Adrenal gland (tissue), 12 donors: ENCODE data around the gene LDB2. TPM values are rescaled to one million over a fixed set of nuclear protein-coding genes. Genes with fewer than 3 reads are reported as not detected.

Experiments
- DNase-seq, 7 donors: peaks; one replicate each; pipeline ENCODE4 v3.0.0-alpha.2; 2019 to 2020
- H3K27ac ChIP-seq, 5 donors: fragments of 200-600 bp; sonication (generic) in 4 of 5; 1 replicate in 3 of 5; 2 replicates in 2 of 5; pipeline versions ENCODE4 v1.5.1 to v1.8.0; 2016 to 2020; ENCODE audit warnings: mild to moderate bottlenecking in 1 of 5
- H3K27me3 ChIP-seq: fragments of 200-600 bp; 2 replicates; pipeline ENCODE4 v1.8.0; 2021
- H3K36me3 ChIP-seq, 2 donors: fragments of 200-600 bp; replicated peaks in 1 of 2; 1 replicate in 1 of 2; 2 replicates in 1 of 2; pipeline versions ENCODE4 v1.5.1 to v1.8.0; 2018 to 2022
- H3K4me1 ChIP-seq, 2 donors: fragments of 200-600 bp; replicated peaks in 1 of 2; 1 replicate in 1 of 2; 2 replicates in 1 of 2; pipeline versions ENCODE4 v1.5.1 to v1.8.0; 2018 to 2021
- H3K4me3 ChIP-seq, 4 donors: fragments of 200-600 bp; sonication (generic) in 3 of 4; one replicate each; pipeline ENCODE4 v1.5.1; 2016 to 2018
- H3K9me3 ChIP-seq, 3 donors: fragments of 200-600 bp; sonication (generic) in 1 of 3; replicated peaks in 1 of 3; 1 replicate in 2 of 3; 2 replicates in 1 of 3; pipeline versions ENCODE4 v1.5.1 to v1.8.0; 2016 to 2021
- POLR2A ChIP-seq, 2 donors: fragments of 450-650 bp; IDR thresholded peaks; one replicate each; pipeline ENCODE4 v1.6.1; 2017; ENCODE audit warnings: antibody characterized with exemption in 2 of 2, mild to moderate bottlenecking in 2 of 2, moderate library complexity in 1 of 2
- WGBS, 4 donors: extraction: QIAGEN DNeasy Blood & Tissue Kit in 2 of 4; methylation state at CpG; one replicate each; pipeline versions ENCODE4 v1.1.5 to v1.1.7; 2013 to 2017; 5-methylcytosine and 5-hydroxymethylcytosine counted together
- intact Hi-C, 2 donors: fragments of 100-400 bp; cut with DNase I; formaldehyde crosslinking; loops; one replicate each; pipeline versions ENCODE4 v1.14.1 to v1.15.0; 2022 to 2023
- polyA plus RNA-seq, 3 donors: library from polyadenylated mRNA; stranded (reverse); fragments of 200-250 nt in 2 of 3; fragments of 350-450 nt in 1 of 3; fragmentation: Illumina TruSeq in 1 of 3; extraction: RNeasy Lipid Tissue Mini Kit (QIAGEN cat#74804) in 1 of 3; gene quantifications; one replicate each; pipeline ENCODE4 v1.2.3, GENCODE V29; 2013 to 2014
- total RNA-seq, 9 donors: library from RNA; depleted of rRNA in 4 of 9; stranded (reverse); fragments of >200 nt in 4 of 9; fragments of 120-200 nt in 1 of 9; fragmentation: NEBNext Ultra II Directional in 1 of 9; extraction: Animal tissue kit (Norgen Biotek cat#: 25700) in 1 of 9; gene quantifications; one replicate each; pipeline versions ENCODE4 v1.1.0 to v1.2.4, GENCODE V29; 2013 to 2023
- TF ChIP-seq, protein P1 (sequence below), 6 experiments: fragments of 450-650 bp in 4 of 6; fragments of 200-600 bp in 2 of 6; sonication (generic) in 1 of 6; IDR thresholded peaks; 1 replicate in 5 of 6; 2 replicates in 1 of 6; pipeline versions ENCODE4 v1.5.1 to v1.8.0; 2016 to 2021; ENCODE audit warnings: antibody characterized with exemption in 6 of 6, mild to moderate bottlenecking in 2 of 6, moderate library complexity in 1 of 6
- donor health status: healthy with polysubstance abuse.
- donor health status: Bipolar disorder and iron deficiency.
- donor health status: DM: yes; HTN: yes; CAD: no.
- donor health status: DM: no; HTN: no; CAD: no.
- donor health status: DM: no; HTN: no; CAD: no.
- donor health status: DM: yes; HTN: yes; CAD: no.

LDB2 gene
- total and polyA plus RNA-seq, 12 donors = 17.1 to 51.1 (median 27.0) TPM

DNA sequence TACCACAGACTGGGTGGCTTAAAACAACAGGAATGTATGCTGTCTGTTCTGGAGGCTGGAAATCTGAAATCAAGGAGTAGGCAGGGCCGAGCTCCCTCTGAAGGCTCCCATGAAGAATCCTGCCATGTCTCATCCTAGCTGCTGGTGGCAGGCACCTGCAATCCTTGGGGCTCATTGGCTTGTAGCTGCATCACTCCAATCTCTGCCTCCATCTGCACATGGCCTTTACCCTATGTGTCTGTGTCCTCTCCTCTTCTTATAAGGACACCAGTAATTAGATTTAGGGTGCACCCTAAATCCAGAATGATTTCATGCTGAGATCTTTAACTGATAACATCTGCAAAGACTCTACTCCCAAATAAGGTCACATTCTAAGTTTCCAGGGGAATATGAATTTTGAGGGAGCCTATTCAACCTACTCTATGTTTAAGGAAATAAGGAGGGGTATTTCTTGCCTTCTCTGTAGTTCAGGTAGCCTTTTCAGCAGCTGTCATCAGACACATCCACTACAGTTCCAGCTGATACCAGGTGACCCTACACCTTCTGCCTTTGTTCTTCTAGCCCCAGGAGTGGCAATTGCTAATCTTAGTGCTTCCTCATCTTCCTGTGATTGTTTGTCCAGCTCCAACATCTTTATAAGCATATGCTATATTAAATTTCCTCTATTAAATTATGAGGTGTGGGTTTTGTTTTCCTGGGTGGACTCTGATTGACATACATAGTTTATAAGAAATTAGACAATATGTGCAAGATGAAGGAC, 377.1 kb downstream of the LDB2 start:
- H3K36me3 ChIP-seq = no peaks in the 10 kb centered on the region
- no peak overlapping the region for H3K27ac ChIP-seq
- intact Hi-C loops = no loop called here
- 75 to 90% (median 84%) methylated on average over 1 of the region's 1 CpG for WGBS, 4 donors
- H3K4me1 ChIP-seq = no peaks in the 10 kb centered on the region
- H3K9me3 ChIP-seq = no peaks in the 10 kb centered on the region
- TF ChIP-seq POLR2A (IDR thresholded peaks at IDR 0.05) = no peak
- TF ChIP-seq, protein P1, sequence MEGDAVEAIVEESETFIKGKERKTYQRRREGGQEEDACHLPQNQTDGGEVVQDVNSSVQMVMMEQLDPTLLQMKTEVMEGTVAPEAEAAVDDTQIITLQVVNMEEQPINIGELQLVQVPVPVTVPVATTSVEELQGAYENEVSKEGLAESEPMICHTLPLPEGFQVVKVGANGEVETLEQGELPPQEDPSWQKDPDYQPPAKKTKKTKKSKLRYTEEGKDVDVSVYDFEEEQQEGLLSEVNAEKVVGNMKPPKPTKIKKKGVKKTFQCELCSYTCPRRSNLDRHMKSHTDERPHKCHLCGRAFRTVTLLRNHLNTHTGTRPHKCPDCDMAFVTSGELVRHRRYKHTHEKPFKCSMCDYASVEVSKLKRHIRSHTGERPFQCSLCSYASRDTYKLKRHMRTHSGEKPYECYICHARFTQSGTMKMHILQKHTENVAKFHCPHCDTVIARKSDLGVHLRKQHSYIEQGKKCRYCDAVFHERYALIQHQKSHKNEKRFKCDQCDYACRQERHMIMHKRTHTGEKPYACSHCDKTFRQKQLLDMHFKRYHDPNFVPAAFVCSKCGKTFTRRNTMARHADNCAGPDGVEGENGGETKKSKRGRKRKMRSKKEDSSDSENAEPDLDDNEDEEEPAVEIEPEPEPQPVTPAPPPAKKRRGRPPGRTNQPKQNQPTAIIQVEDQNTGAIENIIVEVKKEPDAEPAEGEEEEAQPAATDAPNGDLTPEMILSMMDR (IDR thresholded peaks at IDR 0.05) = no peak
- no peaks in the 10 kb centered on the region for H3K27me3 ChIP-seq
- no peak for DNase-seq
- H3K4me3 ChIP-seq = no peak overlapping the region

DNA sequence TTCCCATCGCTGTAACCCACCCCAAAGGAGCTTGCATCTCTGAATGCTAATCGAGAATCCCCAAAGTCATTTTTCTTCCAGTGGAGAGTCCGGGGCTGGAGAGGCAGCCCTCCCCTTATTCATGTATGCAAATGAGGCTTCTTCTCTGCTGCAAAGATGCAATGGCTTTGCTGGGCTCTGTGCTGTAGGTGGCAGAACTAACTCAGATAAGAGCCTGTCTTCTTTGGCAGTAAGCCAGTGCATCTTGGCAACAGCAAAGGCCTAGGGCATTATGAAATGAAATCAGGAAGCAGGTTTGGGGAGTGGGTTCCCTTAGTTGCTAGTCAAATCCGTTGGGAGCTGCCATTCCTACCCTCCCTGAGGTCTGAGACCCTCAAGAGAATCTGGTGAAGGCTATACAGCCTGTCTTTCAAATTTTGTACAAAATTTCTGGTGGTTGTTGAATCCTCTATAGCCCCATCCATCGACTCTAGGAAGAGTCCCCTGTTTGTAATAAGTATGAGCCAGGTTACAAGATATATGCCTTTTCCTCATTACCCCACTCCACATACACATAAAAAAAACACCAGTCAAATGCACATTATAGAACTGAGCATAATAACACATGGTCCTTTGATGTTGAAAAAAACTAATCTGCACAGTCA, 381.5 kb downstream of the LDB2 start:
- Histone ChIP-seq H3K9me3 (no peaks in the 10 kb centered on the region), H3K4me3 (no peak overlapping the region), H3K27ac (no peak overlapping the region), H3K27me3 (no peaks in the 10 kb centered on the region), H3K36me3 (no peaks in the 10 kb centered on the region), H3K4me1 (no peaks in the 10 kb centered on the region)
- 28 to 37% (median 34%) methylated on average over 5 of the region's 5 CpGs for whole genome bisulfite sequencing, 4 donors
- no peak for TF ChIP-seq POLR2A (IDR thresholded peaks at IDR 0.05)
- TF ChIP-seq, protein P1 (IDR thresholded peaks at IDR 0.05) = peak in 5 of 6 experiments; percentile 35 to 58 (median 45)
- intact Hi-C loops = no loop called here
- DNase-seq = peak; percentile 66 to 88 (median 72)

DNA sequence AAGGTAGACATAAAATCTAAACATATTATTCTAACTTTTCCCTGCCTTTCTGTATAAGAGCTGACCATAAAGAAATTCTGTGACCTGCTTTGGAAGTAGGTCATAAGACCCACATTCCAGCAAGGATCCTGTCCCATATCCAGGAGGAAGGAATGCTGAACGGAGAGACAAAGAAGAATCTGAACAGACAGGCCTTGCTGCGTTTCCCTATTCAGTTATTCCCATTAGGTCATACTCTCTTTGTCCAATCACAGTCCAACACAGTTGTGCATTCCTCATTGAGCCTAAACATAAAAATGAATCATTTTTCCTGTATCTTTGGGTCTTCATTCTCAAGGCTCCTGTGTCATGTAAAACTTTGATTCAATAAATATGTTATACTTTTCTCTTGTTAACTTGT, 384.6 kb downstream of the LDB2 start:
- intact Hi-C loops = no loop called here
- WGBS, 4 donors = 81 to 95% (median 87%) methylated on average over 2 of the region's 2 CpGs

DNA sequence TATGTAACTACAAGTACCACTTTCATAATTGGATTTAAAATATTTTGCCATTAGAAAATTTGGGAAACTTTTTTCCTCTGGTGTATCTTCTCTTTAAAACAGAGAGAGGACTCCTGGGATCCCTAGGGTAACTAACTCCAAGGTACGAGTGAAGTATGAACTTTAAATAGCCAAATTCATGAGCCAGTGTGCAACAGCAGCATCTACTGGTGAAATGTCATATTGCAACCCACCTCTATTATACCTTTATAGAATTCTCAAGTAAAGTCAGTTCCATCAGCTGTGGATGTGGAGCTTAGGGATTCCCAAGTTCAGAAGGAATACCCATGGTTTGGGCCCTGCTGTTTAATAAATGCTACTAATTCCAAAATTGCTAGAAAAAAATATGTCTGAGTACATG, 389.5 kb downstream of the LDB2 start:
- no peak overlapping the region for H3K4me3 ChIP-seq
- no peaks in the 10 kb centered on the region for H3K4me1 ChIP-seq
- no peaks in the 10 kb centered on the region for H3K9me3 ChIP-seq
- no peaks in the 10 kb centered on the region for H3K27me3 ChIP-seq
- DNase-seq = no peak
- H3K27ac ChIP-seq = no peak overlapping the region
- intact Hi-C loops = no loop called here
- no peaks in the 10 kb centered on the region for H3K36me3 ChIP-seq
- 63 to 81% (median 71%) methylated on average over 1 of the region's 1 CpG for WGBS, 4 donors
- TF ChIP-seq, protein P1 (IDR thresholded peaks at IDR 0.05) = peak in 3 of 6 experiments; percentile 12 to 29 (median 17)
- no peak for TF ChIP-seq POLR2A (IDR thresholded peaks at IDR 0.05)

More for the DNA sequence above, 384.6 kb downstream of the LDB2 start:
- no peak overlapping the region for H3K4me3 ChIP-seq
- no peaks in the 10 kb centered on the region for H3K36me3 ChIP-seq
- no peaks in the 10 kb centered on the region for H3K27me3 ChIP-seq
- no peak for DNase-seq
- no peaks in the 10 kb centered on the region for H3K9me3 ChIP-seq
- no peak overlapping the region for H3K27ac ChIP-seq
- no peaks in the 10 kb centered on the region for H3K4me1 ChIP-seq
- TF ChIP-seq, protein P1 (IDR thresholded peaks at IDR 0.05) = no peak
- TF ChIP-seq POLR2A (IDR thresholded peaks at IDR 0.05) = no peak
